Activated CD8-positive, alpha-beta memory T cell treated with anti-CD3 and anti-CD28 coated beads for 4 hours (primary cell): ENCODE data around the gene PDGFRB.
A peak's percentile ranks its signal among the peaks of the same experiment; 100 is the strongest.

ENCODE experiments used
- DNase-seq, 2 donors: peaks; one replicate each; pipeline ENCODE4 v3.0.0-alpha.2; 2020; ENCODE audit warnings: low read depth in 2 of 2

Gene PDGFRB

GRCh38 chr5:150163035-150163434, 7.4 kb upstream of the PDGFRB start:
- DNase-seq: no peak

GRCh38 chr5:150162142-150162513, 6.5 kb upstream of the PDGFRB start:
- no peak for DNase-seq

DNA sequence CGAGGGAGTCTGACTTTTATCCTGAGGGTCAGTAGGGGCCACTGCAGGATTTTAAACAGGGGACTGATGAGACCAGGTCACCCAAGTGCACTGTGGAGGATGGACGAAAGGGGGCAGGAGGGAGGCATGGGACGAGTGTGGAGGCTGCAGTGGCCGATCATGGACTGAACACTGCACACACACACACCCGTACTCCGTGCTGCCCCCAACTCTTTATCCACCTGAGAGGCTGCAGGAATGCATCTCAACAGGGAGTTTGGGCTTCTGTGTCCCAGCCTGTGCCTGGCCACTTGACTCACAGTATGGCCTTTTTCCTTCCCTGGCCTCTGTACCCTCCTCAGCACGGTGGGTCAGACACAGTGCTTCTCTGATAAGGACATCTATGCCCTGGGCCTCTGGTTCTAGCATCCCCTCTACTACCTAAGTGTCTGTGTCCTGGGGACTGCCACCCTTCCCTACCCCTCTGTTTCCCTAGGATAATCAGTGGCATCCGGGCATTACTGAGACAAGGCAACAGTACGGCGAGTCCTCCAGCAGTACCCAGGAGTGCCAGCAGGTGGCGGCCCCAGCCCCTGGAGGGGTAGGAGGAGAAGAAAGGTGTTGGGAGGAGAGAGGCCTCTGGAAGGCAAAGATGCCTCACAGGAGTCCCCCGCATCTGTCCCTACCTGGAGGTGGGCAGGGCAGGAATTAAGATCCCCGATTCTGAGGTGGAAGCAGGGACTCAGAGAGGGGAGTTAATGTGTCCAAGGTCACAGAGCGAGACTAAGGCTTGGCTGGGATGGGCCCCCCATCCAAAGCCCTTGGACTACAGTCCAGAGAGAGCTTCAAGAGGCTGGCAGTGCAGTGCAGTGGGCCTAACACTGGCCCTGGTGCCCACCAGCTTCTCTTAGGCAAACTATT, 5.8 kb upstream of the PDGFRB start:
- peak; percentile 33 to 39 for DNase-seq

- DNase-seq: no peak
These were observed 4.9 kb upstream of the PDGFRB start for GRCh38 chr5:150160448-150161081.

DNA sequence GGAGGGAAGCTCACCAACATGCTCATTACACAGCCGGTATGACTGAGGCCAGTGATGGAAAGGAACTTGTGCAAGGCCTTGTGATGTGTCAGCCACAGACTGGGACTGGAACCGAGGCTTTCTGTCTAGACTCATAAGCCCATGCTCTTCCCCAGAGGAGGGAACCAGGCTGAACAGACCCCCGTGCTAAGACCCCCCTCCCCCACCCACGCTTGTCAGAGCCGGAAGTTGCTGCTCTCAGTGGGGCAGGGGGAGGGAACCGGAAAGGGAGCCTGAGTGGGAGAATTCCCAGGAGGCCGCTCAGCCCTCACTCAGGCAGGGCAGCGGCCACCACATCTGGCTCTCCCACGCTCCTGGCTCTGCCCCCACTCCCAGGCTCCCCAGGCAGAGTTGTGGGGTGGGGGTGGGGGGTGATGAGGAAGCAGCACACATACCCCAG, 4.1 kb upstream of the PDGFRB start:
- DNase-seq: no peak

DNA sequence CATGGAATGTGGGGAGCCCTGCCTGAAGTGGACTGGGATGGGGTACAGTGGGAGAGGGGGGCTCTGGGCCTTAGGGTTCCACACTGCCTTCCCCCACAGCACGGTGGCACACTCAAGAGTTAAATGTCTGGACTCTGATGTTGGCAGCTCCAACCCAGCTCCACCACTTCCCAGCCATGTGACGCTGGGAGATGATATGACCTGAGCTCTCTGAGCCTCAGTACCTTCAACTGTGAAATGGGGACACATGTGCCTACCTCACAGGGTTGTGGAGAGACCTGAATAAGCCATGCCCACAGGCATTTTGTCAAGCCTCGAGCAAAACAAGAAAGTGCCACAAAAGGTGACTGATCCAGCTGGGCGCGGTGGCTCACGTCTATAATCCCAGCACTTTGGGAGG, 3.4 kb upstream of the PDGFRB start:
- DNase-seq: no peak

DNA sequence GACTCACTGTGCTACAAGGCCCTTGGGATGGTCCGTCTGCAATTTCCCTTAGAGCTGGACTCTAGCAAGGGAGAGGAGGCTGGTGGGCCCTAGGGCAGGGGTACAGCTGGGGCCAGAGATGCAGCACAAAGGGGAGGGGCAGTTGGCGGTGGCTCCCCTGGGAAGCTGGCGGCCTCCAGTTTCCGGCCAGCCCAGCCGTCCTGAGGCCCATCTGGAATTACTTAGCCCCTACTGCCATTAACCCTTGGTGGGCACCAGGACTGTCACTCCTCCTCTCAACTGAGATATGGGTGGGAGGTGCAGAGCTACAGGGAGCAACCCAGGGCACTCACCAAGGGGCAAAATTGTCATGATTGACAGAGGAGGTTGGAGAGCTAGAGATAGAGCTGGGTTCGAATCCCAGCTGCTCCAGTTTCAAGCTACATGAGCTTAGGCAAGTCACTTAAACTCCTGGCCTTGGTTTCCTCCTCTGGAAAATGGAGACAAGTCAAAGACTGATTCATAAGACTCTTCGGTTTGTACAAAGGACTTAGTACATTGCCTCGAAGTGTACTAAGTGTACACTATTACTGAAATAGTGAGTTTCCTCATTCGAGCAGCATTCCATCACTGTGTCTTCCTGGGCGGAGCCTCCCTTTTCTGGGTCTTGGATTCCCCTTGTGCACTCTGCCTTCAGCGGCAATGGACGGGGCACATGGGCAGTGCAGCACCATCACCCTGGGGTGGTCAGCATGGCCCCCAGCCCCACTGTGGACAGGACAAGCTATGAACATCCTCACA, 2.7 kb upstream of the PDGFRB start:
- no peak for DNase-seq

- no peak for DNase-seq
These were observed 1.5 kb upstream of the PDGFRB start for GRCh38 chr5:150157168-150157567.

DNA sequence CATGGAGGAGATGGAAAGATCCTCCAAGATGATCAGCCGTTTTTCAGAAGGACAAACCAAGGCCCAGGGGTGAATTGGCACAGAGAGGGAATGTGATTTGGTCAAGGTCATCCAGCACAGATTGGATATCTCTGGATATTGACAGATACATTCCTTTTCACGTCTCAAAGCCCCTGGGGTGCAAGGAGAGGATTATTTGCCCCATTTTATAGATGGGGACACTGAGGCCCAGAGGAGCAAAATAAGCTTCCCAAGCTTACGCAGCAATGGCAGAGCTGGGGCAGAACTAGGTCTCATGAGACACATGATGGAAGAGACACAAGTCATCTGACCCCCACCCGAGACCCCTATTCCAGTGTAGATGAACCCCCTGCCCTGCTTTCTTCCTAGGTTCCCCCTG, 895 bp upstream of the PDGFRB start:
- no peak for DNase-seq

GRCh38 chr5:150156027-150156368, 353 bp upstream of the PDGFRB start:
- no peak for DNase-seq

DNA sequence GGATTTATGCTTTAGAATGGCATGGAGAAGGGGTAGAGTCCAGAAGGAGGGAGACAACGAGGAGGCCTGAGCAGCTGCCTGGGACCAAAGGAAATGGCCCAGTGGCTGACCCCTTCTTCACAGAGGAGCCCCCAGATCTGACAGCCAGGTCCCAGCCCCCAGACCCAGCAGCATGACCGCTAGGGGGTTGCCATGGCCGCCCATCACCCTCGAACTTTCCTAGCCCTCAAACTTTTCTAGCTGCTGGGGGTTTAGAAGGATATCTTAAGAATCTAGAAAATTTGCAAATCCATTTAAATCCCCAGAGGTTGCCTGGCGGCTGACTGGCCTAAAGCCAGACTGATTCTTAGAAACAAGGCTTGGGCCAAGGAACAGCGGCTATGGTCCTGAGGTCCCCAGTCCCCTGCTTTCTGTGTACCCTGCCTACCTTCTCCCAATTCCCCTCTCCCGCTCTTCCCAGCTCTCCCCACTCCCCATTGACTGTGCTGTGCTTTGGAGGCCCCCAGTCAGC, 972 bp downstream of the PDGFRB start:
- no peak for DNase-seq

DNA sequence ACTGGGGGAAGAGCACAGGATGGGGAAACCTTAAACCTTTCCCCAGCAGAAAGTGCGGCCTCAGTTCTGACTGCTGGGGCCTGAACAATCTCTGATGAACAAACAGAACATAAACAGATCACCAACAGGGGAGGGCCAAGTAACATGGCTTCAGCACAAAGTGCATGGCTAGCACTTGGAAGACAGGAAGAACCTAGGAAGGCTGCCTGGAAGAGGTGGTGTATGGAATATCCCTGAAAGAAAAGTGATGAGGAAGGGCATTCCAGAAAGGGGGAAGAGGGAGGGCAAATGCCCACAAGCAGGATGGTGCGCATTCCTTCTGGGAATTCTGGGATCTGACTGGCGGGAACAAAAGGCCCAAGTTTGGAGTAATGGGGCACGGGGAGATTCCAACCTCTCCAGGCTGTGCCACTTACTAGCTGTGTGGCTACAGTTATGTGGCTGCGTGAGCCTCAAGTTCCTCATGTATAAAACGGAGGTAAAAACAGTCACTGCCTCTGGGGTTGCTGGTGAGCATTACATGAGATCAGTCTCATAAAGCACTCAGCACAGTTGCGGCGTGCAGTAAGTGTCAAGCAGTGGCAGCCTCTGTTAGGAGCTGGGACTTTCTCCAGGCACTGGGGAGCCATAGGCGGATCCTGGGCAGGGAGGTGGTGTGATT, 1.6 kb downstream of the PDGFRB start:
- DNase-seq: no peak

- DNase-seq: no peak
These were observed 2.2 kb downstream of the PDGFRB start for GRCh38 chr5:150153483-150153882.

- DNase-seq: no peak
These were observed 2.8 kb downstream of the PDGFRB start for GRCh38 chr5:150152636-150153462.

DNA sequence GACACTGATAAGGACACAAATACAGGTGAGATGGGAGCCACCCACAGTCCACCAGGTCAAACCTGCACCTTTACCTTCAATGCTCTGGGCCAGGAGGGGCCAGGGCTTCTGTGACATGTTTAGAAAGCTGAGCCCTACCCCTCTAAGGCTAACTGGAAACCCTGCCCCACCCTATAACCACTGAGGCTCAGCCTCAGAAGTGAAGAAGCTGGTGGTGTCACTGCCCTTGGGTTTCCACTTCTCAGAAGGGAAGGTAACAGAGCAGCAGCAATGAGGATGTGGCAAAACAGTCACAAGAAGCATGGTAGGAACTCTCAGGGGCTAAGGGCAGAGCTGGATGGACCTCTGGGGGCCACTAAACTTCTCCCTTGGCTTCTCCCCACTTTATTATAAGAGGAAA, 6.0 kb downstream of the PDGFRB start:
- DNase-seq: no peak

GRCh38 chr5:150148117-150148927, 7.3 kb downstream of the PDGFRB start:
- no peak for DNase-seq

DNA sequence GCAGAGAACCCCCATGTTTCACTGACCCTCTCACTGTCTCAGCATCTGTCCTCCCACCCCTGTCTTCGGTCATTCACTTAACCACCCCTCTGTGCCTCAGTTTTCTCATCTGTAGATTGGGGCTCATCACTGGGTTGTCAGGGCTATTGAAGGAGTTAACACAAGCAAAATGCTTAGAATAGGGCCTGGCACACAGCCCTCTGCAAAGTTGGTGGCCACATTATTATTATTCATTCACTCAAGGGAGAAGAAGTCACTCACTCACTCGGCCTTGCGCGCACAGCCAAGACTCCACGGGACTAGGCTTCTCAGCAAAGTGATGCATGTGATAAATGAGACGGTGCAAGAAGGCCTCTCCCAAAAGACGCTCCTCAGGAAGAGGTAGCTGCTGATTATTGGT, 8.0 kb downstream of the PDGFRB start:
- no peak for DNase-seq

DNA sequence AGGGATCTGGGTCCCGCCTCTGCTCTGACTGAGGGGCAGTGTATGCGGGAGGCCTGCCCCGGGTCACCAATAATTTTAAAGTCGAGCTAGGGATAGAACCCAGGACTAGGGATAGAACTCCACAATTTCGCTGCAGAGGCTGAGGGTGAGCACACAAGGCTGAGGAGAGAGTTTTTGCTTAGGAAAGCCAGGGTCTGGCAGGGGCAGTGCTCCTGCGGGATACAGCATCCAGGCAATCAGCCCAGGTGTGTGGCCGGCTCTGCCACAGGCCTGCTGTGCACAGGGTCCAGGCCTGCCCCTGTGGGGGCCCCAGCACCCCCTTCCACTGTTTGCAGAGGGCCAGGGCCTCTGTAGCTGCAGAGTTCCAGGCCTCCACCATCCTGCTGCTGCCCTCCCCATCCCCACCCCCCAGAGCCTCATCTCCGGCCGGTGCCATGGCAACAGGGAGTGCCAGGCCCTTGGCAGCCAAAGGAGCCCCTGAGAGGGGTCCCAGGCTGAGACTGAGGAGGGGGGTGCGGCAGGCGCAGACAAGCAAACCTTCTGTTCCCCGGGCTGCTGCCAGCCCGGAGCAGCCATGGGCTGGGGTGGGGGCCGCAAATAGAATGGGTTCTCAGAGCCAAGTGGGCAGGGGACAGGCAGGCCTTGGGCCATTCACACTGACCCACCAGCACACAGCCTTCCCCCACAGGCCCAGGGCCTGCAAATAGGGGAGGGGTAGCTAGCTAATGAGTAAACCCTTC, 8.6 kb downstream of the PDGFRB start:
- DNase-seq: no peak

DNA sequence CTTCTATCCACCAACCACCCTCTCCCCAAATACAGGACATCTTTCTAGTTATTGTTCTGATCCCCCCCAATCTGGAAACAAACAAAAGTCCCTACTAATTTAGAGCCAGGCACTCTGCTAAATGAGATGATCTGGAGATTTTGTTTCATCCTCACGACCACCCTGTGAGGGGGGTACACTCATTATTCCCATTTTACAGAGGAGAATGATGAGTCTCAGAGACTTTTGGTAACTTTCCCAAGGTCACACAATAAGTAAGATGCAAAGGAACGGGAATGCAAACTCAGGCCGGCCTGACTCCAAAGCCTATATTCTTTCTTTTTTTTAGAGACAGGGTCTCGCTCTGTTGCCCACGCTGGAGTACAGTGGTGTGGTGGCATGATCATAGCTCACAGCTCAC, 9.4 kb downstream of the PDGFRB start:
- DNase-seq: no peak
